ENCODE data around the gene RELL1.

Gene RELL1

DNA sequence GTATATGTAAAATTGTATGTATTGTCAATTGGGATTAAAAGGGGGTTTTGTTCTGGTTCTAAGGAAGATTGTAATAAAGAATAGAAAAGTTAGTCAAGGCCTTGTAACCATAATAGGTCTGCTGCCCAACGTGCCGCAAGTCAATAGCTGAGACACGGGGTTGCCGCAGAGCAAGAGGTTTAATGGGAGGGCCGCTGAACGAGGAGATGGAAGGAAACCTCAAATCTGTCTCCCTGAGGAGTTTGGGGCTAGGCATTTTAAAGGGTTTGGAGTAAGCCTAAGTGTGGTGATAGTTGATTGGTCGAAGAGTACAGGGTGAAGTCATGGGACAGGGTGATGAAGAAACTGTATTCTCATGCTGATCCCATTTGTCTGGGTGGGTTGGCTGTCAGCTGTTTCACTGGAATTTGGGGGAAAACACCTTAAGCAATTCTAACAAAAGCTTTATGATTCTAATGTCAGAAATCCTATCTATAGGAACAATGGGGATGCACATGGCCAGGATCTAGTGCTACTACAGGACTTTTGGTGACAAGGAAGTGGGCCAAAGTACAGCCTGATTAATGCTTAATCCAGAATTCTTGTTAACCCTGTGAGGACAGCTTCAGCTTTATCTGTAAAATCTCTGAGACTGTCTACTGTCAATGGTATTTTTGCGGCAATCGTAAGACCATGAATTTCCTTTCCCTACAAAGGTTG, 86.9 kb downstream of the RELL1 start:
- DNase-seq (ENCODE audit: low read depth) = no peak

DNA sequence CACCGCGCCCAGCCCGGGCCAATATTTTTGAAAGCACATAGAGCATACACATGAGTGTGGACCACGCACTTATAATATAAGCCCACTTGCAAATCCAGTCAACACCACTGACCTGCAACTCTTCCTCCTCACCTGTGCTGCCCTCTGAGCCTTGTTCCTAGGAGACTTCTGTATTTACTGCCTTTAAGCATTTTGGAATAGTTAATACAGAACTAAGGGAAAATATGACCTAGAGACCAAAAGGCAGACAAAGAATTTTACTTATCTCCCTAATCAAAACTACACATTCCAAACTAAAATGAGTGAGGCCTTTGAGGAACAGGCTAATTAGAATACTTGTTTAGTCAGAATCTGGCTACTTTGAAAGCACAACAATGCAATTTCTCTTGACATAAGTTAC, 89.1 kb downstream of the RELL1 start:
- no peak for DNase-seq (ENCODE audit: low read depth)

DNA sequence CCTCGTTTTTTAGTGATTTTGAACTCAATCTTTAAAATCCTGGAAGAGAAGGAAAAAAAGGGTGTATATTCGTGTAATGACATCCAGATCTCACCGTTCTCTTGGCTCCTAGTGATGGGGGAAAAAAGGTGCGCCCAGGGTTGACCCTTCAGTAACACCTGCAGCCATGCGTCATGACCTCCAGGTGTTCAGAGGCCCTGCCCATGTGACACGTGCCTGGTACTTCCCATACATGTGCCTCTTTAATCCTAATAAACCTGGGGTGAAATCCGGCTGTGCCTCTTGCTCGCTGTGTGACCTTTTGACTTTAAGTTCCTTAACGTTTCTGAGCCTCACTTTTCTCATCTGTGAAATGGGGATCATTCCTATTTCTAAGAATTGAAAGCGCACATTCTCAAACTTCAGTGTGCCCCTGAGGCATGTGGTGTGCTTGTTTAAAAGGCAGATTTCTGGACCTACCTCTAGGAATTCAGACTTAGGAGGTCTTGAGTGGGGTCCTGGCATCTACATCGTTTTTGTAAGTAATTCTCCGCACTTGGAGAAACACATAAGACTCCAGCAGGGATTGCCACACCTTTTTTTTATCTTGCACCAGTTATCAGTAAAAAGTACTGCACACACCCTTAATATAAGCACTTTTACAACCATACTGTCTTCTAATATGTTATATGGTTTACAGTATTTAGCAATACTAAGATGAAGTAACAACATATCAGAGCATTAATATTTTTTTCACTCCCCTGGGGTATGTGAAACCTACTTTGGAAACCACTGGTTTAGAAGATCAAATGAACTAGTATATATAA, 90.1 kb downstream of the RELL1 start:
- DNase-seq (ENCODE audit: low read depth) = no peak

DNA sequence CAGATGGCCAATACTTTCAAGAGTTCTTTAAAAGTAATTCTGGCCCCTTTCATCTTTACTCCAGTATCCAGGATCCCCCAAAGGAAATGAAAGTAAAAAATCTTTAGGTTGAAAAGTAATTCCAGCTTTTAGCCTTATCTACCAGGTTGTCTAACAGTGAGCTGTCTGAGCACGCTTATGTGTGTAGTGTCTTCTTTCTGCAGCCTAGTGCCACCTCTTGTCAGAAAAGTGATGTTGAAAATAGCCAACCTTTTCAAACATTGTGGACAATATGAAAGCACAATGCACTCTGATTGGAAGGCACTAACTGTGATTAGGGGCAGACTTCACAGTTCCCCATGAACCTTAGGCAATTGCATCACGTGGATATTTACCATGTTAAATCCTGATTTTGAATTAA, 92.1 kb downstream of the RELL1 start:
- DNase-seq (ENCODE audit: low read depth) = no peak

DNA sequence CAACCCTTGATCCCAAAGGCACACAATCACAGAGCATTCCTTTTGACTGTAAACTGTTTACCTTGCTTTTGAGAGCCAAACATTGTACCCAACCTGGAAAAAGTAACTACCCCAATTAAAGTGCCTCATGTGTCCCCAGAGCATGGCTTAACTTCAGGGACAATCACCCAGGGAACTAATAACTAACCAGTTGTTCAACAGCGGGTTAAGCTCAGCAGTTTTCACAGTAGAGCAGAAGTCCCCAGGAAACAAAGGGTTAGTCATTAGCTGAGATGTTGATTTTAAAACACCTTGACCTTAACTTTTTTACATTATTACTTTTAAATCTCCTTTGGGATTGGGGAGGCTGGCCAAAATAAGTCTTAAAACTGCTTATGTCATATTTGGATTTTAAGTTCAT, 94.8 kb downstream of the RELL1 start:
- DNase-seq (ENCODE audit: low read depth) = no peak

DNA sequence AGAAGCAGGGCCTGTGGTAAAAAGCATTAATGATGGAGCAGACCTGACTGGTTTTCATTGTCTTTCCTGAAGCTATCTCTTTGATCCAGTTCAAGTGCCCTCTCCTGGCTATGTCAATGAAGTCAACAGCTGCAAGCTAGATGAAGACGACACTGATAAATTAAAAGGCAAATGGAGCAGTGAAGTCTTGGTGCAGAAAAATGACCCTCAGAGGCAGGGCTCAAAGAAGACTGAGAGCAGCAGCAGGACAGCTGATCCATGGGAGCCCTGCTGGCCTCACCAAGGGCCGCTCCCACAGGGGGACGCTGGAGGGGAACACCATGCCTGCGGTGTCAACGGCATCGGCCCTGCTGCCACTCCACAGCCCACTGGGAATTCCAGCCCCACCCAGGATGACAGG, 96.2 kb downstream of the RELL1 start:
- no peak for DNase-seq (ENCODE audit: low read depth)

DNA sequence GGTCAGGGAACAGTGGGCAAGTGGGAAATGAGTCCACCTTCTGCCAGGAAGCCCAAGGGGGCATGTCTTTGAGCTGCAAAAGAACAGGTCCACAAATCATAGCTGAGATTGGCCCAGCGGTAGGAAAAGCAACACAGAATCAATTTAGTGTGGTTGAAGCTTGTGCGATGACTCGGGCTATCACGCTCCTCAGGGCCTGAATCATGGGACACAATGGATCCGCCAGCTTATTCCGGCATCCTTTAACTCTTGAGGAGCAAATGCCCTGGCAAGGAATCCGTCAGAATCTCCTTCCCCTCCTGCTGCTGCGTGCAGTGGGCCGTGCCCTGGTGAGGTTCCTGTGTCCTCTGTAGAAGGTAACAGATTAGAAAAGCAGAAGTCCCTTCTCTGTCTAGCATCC, 98.0 kb downstream of the RELL1 start:
- DNase-seq (ENCODE audit: low read depth) = no peak

DNA sequence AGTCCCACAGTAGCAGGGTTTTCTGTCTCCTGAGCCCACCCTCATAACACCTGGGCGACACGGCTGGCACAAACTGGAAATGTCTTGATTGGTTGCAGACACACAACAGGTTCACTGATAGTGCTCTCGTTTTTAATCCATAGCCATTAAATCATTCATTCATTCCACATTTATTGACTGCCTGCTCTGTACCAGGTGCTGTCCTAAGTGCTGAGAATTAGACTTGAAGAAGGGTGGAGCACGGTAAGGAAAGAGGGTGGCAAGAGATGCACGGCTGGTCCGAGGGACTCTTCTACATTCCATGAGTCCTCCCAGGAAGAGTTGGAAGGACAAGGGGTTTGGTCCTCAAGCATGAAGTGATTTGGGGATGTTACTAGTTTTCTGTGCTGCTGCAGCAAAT, 100.0 kb downstream of the RELL1 start:
- no peak for DNase-seq (ENCODE audit: low read depth)

DNA sequence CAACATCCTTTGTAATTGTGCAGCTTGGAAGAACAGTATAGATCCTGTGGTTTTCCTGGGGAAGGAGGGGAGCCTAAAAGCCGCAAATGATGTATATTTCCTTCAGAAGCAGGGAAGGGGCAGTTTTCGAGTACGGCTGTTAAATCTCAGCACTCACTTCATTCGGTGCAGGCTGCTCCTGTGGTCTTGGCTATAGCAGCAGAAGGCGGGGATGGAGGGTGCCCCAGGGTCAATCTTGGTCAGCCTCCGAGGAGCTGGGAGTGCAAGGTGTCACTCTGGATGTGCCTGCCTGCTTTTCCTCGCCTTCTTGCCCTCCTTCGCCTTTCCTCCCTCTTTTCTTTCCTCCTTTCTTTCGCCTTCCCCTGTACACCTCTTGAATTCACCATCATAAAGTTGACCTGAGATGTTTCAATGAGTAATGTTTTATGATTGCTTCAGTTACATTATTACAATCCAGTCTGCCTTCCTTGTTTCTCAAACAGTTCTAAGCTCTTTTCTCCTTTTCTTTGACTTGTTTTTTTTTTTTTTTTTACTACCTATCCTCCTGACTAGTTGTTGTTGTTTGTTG, 101.6 kb downstream of the RELL1 start:
- DNase-seq (ENCODE audit: low read depth) = no peak

DNA sequence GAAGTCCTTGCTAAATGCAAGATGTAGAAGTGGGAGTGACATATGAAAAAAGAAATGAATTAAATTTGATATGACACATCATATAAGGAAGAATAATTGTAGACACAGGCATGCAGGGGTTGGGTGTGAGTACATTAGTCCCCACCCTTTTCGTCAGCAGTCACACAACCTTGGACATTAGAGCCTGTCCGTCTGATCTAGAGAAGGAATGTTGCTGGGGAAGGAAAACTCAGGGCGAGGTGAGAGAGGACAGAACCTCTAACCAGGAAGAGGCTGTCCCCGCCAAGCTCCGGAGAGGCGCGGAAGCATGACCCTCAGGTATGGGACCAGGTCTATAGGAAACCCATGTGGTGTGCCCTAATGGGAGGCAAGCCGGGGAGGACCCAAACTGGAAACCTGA, 102.1 kb downstream of the RELL1 start:
- DNase-seq (ENCODE audit: low read depth) = no peak

DNA sequence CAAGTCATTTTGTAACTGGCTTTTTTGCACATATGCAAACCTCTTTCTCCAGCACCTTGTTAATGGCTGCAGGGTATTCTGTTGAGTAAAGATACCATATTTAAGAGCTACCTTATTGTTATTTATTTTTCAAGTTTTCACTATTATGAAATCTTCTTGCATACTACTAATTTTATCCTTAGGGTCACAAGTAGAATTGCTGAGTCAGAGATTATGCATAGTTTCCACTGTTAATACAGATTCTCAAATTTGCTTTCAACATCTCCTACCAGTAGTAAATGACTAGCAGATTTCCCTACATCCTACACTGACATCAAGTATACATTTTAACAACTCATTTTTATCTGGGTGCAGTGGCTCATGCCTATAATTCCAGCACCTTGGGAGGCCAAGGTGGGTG, 112.6 kb downstream of the RELL1 start:
- no peak for DNase-seq (ENCODE audit: low read depth)

DNA sequence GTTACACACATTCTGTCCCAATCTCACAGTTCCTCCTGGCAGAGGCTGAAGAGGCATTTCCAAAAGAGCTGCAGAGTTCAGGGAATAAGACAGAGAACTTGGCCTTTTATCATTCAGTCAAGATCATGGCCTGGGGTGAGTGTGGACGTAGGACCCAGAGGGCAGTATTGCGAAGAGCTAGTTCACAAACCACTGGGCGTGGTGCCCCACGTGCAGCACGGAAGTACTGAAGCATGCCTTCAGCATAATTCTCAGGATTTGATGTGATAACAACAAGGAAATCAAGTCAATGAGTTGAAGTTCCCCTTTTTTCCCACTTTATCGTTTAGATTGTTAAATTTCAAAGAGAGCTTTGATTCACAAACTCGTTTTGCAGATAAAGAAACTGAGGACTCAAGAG, 117.7 kb downstream of the RELL1 start:
- DNase-seq (ENCODE audit: low read depth) = no peak

DNA sequence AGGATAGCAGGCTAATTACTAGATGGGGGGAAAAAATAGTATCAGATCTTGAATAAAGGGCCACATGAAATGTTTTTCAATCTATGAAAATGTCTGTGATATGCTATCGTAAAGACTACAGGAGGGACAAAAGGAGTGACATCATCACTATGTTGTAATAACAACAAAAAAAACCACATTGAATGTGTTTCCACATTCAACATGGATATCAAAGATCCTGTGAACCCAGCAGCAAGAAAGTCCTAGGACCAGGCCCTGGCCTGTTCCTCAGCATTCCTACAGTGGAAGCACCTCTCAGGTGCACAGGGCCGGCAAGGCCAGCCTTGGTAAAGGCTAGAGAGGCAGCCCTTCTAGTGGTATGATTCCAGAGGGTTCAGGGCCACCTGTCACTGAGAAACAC, 118.3 kb downstream of the RELL1 start:
- DNase-seq (ENCODE audit: low read depth) = no peak

DNA sequence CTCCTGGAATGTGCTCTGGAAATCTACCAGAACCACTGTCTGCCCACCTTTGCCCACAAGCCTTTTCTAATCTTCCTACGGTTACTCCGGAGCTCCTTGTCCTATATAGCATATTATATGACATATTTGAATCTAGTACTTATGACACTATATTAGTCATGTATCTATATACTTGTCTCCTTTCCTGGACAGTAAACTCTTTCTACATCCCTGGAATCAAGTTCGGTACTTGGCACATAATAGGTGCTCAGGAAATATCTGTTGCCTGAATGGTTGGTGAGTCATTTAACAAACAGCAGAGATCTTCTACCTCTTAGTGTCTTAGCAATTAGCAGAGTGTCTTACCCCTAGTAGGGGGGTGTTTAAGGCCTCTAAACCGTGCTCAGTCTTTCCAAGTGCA, 123.6 kb downstream of the RELL1 start:
- no peak for DNase-seq (ENCODE audit: low read depth)

DNA sequence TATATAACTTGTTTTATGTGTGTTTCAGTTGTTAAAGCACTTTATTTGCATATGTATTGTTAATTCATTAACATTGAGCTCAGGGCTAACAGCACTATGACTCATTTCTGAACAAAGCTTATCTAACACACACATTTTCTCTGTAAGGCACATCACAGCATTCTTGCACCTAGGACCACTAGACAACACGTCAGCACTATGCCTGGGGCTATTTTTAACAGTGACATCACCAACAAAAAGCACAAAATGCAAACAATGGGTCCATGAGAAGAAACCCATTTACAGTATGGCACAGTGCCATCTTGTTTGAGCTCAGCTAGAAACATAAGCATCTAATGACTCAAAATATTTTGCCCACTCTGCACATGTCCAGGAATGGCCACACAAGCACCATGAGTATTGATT, 124.4 kb downstream of the RELL1 start:
- no peak for DNase-seq (ENCODE audit: low read depth)

DNA sequence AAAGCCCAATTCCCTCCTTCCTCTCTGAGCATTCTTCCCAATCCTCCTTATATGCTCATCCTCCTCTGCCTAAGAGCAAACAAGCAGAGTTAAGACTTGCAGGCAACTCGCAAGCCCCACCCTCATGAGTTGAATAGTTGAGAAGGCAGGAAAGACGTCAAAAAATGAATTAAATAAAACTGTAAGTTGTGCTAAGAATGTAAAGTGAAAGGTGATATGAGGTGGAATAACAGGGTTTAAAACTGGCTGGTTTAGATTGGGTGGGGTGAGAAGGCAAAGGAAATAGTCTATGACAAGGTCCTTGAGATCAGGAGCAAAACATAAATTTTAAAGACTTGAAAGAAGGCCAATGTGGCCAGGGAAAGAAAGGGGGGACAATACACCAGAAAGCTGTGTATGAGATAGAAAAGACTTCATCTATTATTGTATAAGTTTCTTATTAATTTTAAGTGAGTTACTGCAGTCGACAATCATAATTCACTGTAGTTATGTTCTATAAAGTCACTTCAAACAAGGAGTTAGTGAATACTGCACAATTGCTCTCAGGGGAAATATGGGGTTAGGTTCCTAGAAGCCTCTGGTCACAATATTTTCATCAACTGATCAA, 124.9 kb downstream of the RELL1 start:
- DNase-seq (ENCODE audit: low read depth) = no peak

Data from HS-27A (cell line).